Measurements from ENCODE around the gene GTF2F2. TPM values are rescaled to one million over a fixed set of nuclear protein-coding genes. Genes with fewer than 3 reads are reported as not detected.

Gene GTF2F2
- polyA plus RNA-seq, 1 experiment: 7.9 TPM

DNA sequence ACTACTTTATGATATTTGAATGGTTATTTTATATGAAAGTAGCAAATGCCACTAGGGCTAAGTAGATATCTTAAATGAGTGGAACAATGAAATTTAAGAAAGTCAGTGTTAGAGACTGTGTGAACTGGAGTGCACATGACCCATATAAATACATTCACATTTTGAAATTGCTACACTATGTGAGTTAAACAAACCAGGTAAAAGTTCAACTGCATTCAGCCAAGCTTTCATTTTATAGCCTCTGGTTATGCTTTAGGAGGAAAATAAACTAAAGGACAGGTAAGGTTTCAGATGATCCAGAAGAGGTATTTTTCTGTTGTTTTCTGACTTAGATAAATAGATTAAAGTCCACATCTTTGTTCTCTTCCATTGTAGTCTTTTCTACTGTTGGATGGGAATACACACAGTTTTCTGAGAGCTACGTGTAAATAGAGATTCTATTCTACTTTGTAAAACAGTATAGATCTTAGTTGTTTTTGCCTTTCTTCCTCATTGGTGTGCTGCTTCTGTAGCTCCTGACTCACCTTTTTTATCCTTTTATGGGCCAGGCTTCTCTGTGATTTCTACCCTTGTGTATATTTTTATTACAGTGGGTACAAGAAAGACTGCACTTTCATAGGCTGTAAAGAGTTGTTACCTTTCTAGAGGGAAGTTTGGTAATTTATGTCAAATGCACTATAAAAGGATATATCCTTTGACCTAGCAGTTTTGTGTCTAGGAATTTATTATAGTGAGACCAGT is 135.1 kb downstream of the GTF2F2 start:
- Histone ChIP-seq H3K4me3 (ENCODE audit: low read depth, low read length) (no peak overlapping the region), H3K36me3 (ENCODE audit: control insufficient read depth, insufficient read depth, low read length) (no peaks in the 10 kb centered on the region), H3K27me3 (ENCODE audit: control insufficient read depth, insufficient read depth, low read length) (no peaks in the 10 kb centered on the region)
- DNase-seq (ENCODE audit: low read depth): no peak
- ChIA-PET CTCF (no interaction called here), POLR2A (no interaction called here)
- TF ChIP-seq, protein P1, sequence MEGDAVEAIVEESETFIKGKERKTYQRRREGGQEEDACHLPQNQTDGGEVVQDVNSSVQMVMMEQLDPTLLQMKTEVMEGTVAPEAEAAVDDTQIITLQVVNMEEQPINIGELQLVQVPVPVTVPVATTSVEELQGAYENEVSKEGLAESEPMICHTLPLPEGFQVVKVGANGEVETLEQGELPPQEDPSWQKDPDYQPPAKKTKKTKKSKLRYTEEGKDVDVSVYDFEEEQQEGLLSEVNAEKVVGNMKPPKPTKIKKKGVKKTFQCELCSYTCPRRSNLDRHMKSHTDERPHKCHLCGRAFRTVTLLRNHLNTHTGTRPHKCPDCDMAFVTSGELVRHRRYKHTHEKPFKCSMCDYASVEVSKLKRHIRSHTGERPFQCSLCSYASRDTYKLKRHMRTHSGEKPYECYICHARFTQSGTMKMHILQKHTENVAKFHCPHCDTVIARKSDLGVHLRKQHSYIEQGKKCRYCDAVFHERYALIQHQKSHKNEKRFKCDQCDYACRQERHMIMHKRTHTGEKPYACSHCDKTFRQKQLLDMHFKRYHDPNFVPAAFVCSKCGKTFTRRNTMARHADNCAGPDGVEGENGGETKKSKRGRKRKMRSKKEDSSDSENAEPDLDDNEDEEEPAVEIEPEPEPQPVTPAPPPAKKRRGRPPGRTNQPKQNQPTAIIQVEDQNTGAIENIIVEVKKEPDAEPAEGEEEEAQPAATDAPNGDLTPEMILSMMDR (IDR thresholded peaks at IDR 0.05; ENCODE audit: insufficient read depth, low read depth, low read length): no peak

DNA sequence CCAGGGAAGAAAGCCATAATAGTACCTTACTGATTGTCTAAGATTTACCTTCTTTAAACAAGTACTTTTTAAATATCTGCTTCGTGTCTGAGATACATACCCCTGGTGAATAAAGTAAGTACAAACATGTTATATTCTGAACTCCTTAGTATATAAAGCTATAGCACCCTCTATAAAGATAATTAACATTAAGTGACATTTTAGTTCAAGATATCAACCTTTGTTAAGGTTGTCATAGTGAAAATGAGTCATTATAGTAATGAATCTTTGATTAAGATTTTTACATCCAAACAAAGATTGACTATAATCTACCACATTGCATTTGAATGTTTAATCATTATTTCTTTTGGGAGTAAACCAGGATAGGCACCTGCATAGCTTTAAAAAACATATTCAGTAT is 135.9 kb downstream of the GTF2F2 start:
- Histone ChIP-seq H3K27me3 (ENCODE audit: control insufficient read depth, insufficient read depth, low read length) (no peaks in the 10 kb centered on the region), H3K4me3 (ENCODE audit: low read depth, low read length) (no peak overlapping the region), H3K36me3 (ENCODE audit: control insufficient read depth, insufficient read depth, low read length) (no peaks in the 10 kb centered on the region)
- TF ChIP-seq, protein P1 (IDR thresholded peaks at IDR 0.05; ENCODE audit: insufficient read depth, low read depth, low read length): no peak
- POLR2A ChIA-PET: no interaction called here
- no peak for DNase-seq (ENCODE audit: low read depth)
- CTCF ChIA-PET: no interaction called here

DNA sequence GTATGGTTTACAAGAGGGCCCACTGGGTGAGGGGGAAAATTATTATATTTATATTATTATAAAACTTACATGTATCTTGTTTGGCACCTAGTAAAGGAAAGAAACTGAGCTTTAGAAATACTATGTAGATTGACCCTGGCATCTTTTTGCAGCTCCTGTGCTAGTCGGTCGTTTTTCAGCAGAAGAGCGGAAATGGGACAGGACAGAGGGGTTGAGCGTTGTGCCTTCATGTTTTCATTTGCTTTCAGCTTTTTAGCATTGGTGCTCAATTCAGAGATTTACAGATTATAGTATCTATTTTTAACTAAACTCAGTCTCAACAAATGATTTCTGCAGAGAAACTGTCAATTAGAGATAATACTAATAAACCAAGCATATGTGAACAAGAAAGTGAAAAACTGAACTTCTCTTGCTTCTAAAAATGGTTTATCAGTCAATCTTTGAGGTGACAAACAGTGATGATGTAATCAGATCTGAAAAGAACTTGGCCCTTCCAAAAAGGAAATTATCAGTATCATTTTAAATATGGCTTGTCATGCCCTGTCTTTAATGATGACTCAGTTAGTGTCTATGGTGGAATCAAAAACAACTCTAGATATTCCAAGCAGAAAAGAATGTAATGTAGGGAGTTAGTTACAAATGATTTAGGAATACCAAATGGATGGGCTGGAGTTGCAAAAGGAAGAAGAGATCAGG is 137.5 kb downstream of the GTF2F2 start:
- no peak for DNase-seq (ENCODE audit: low read depth)
- POLR2A ChIA-PET: no interaction called here
- no peak overlapping the region for H3K4me3 ChIP-seq (ENCODE audit: low read depth, low read length)
- CTCF ChIA-PET: interaction anchor here (1.2 to 1.4 kb wide), 3 partner anchors 9 to 202 kb away, joined by 3 to 4 read pairs (median 3); no protein-coding TSS in a partner anchor
- no peaks in the 10 kb centered on the region for H3K27me3 ChIP-seq (ENCODE audit: control insufficient read depth, insufficient read depth, low read length)
- TF ChIP-seq, protein P1 (IDR thresholded peaks at IDR 0.05; ENCODE audit: insufficient read depth, low read depth, low read length): no peak
- H3K36me3 ChIP-seq (ENCODE audit: control insufficient read depth, insufficient read depth, low read length): no peaks in the 10 kb centered on the region

DNA sequence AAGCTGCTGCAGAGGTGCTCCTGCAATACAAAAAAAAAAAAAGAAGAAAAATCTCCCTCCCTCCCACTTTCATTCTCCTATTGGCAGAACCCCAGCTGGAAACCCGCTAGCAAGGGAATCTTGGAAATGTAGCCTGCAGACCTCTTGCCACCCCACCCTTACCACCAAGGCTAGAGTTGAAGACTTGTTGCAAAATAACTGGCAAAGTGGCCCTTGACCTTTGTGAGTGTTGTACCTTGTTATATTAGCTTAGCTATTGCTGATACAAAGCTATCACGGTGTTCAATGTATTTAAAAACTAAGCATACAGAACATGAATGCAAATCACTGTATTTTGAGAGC is 138.0 kb downstream of the GTF2F2 start:
- no peak for DNase-seq (ENCODE audit: low read depth)
- POLR2A ChIA-PET: no interaction called here
- TF ChIP-seq, protein P1 (IDR thresholded peaks at IDR 0.05; ENCODE audit: insufficient read depth, low read depth, low read length): no peak
- CTCF ChIA-PET: interaction anchor here (1.2 to 1.4 kb wide), 3 partner anchors 9 to 202 kb away, joined by 3 to 4 read pairs (median 3); no protein-coding TSS in a partner anchor
- Histone ChIP-seq H3K27me3 (ENCODE audit: control insufficient read depth, insufficient read depth, low read length) (no peaks in the 10 kb centered on the region), H3K36me3 (ENCODE audit: control insufficient read depth, insufficient read depth, low read length) (no peaks in the 10 kb centered on the region), H3K4me3 (ENCODE audit: low read depth, low read length) (no peak overlapping the region)

DNA sequence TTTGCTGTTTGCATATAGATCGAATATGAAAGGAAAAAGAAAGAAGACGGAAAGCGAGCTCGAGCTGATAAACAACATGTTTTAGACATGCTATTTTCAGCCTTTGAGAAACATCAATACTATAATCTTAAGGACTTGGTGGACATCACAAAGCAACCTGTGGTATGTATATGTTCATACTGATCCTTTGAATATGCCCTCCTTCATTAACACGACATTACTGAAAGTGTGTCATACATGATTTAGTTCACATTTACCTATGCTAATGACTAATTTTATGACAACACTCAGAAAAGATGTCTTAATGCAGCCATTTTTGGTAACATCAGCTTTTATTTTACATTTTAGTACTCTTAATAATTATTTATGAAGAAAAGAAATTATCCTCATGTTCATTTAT is 146.9 kb downstream of the GTF2F2 start:
- H3K36me3 ChIP-seq (ENCODE audit: control insufficient read depth, insufficient read depth, low read length): no peaks in the 10 kb centered on the region
- no peaks in the 10 kb centered on the region for H3K27me3 ChIP-seq (ENCODE audit: control insufficient read depth, insufficient read depth, low read length)
- H3K4me3 ChIP-seq (ENCODE audit: low read depth, low read length): no peak overlapping the region
- TF ChIP-seq, protein P1 (IDR thresholded peaks at IDR 0.05; ENCODE audit: insufficient read depth, low read depth, low read length): no peak
- CTCF ChIA-PET: no interaction called here
- no peak for DNase-seq (ENCODE audit: low read depth)
- POLR2A ChIA-PET: no interaction called here
